ACHN (cell line): ENCODE results near the gene HIP1R.
"Not testable (repeated sequence)": the region's sequence is repeated elsewhere in the genome, so short reads cannot be mapped to it uniquely, and the experiment has no call there.

Source experiments
- DNase-seq: peaks from one replicate; pipeline ENCODE4 v3.0.0-alpha.2; 2015
- in situ Hi-C: cut with HindIII; loops from 2 replicates; pipeline ENCODE4 v1.10.0; 2017; ENCODE audit warnings: low sequenced_read_pairs, low pct_ligation_motif_present, low pct_unique_long_range_greater_than_20kb

The HIP1R gene, protein sequence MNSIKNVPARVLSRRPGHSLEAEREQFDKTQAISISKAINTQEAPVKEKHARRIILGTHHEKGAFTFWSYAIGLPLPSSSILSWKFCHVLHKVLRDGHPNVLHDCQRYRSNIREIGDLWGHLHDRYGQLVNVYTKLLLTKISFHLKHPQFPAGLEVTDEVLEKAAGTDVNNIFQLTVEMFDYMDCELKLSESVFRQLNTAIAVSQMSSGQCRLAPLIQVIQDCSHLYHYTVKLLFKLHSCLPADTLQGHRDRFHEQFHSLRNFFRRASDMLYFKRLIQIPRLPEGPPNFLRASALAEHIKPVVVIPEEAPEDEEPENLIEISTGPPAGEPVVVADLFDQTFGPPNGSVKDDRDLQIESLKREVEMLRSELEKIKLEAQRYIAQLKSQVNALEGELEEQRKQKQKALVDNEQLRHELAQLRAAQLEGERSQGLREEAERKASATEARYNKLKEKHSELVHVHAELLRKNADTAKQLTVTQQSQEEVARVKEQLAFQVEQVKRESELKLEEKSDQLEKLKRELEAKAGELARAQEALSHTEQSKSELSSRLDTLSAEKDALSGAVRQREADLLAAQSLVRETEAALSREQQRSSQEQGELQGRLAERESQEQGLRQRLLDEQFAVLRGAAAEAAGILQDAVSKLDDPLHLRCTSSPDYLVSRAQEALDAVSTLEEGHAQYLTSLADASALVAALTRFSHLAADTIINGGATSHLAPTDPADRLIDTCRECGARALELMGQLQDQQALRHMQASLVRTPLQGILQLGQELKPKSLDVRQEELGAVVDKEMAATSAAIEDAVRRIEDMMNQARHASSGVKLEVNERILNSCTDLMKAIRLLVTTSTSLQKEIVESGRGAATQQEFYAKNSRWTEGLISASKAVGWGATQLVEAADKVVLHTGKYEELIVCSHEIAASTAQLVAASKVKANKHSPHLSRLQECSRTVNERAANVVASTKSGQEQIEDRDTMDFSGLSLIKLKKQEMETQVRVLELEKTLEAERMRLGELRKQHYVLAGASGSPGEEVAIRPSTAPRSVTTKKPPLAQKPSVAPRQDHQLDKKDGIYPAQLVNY

DNA sequence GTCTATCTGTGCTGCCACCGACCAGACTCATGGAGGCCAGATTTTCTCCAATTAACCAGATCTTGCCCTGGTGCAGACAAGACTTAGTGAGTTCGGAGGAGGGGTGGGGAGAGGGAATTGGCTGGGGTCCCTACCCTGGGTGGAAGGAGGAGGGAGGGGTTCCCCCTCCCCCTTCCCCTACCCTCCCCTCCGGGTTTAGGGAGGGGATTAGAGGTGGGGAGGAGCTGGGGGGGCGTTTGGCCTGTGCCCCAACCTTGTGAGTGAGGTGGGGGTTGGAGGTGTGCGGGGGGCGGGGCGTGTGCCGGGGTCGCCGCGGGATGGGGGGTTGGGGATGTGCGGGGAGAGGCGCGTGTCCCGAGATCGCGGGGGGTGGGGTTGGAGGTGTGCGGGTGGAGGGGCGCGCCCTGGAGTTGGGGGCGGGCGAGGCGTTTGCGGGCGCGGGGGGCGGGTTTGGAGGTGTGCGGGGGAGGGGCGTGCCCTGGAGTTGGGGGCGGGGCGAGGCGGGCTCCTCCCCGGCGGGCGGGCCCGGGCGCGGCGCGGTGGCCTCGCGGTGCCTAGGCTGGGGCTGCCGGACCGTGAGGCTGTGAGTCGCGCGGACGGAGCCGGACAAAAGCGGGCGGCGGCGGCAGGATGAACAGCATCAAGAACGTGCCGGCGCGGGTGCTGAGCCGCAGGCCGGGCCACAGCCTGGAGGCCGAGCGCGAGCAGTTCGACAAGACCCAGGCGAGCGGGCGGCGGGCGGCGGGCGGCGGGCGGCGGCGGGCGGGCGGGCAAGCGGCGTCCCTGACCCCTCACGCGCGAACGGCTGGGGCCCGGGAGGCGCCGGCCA, at the start of gene HIP1R:
Gene HIP1R, plus strand, starts transcription at position 537 of the 829 bp plus-strand sequence. Its CDS starts 94 bp downstream, at position 631.
- in situ Hi-C loops, result loop anchor here (10.0 kb wide), 1 partner anchor 50 kb away; no protein-coding TSS in a partner anchor
- DNase-seq, result peak; percentile 55

DNA sequence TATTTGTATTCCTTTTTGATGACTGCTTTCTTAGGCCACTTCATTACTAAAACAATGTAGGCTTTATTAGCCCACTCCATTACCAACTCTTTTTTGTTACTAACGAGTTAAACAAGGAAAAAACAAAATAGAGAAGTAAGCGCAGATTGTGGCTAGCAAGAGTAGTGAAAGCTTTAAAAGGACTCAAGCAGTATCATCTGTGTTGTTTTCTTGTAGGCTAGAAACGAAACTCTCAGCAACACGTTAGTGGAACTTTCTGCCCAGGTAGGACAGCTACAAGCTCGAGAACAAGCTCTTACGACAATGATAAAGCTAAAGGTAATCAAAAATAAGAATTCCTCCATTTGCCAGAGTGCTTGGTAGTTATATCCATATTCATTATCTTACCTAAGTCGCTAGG, 49.8 kb upstream of the HIP1R start:
- in situ Hi-C loops, result loop anchor here (10.0 kb wide), 1 partner anchor 49 kb away; the partner anchor contains the start of gene HIP1R

DNA sequence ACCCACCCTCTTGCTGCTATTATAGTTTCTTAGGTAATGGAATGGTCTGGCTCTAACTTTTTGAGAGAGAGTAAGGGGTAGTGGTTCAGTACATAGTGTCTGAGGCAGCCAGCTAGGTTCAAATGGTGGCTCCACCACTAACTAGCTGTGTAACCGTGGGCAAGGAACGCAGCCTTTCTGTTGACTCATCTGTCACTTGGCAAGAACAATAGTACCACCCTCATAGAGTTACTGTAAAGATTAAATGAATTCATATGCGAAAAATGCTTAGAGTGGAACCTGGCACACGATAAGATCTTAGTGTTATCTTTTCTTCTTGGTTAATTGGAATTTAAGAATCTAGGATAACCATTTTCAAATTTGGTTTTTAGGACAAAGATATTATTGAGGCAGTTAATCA, 46.9 kb upstream of the HIP1R start:
- in situ Hi-C loops, result loop anchor here (10.0 kb wide), 1 partner anchor 46 kb away; the partner anchor contains the start of gene HIP1R
- no peak for DNase-seq

More for the DNA sequence above, 49.8 kb upstream of the HIP1R start:
- DNase-seq, result no peak

DNA sequence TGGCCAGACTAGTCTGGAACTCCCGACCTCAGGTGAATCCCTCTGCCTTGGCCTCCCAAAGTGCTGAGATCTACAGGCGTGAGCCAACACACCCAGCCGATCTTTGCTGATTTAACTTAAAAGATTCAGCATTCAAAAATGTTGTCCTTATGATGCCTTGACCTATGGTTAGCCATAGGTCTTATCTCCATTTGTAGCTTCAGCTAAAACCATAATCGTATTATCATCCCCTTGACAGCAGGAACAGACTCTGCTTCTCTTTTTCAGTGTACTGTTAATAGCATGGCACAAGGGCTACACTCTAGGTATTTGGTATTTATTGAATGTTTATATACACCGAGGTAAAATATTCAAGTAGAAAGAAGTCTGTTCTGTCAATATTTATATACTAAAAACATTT, 45.6 kb upstream of the HIP1R start:
- in situ Hi-C loops, result loop anchor here (10.0 kb wide), 1 partner anchor 45 kb away; the partner anchor contains the start of gene HIP1R
- DNase-seq, result no peak

DNA sequence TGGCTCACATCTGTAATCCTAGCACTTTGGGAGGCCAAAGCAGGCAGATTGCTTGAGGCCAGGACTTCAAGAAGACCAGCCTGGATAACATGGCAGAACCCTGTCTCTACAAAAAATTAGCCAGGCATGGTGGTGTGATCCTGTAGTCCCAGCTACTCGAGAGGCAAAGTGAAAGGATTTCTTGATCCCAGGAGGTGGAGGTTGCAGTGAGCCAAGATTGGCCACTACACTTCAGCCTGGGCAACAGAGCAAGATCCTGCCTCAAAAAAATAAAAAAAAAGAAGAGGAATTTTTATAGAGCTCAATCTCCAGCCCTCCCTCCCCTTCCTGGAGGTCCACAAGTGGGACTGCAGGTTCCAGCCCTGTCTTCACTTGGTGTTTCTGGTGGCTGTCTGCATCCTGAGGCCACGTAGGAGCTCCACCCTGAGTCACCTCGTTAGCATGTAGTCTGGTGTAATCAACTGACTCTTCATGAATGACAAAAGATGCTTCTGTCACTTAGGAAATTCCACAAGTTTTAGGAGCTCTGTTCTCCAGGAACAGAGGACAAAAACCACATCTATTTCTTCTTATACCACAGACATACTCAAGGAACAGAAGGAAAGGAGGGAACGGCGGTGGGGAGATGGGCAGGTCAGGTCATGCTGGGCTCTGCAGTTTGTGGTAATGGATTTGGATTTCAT, 44.7 kb upstream of the HIP1R start:
- in situ Hi-C loops, result no loop called here
- DNase-seq, result no peak

DNA sequence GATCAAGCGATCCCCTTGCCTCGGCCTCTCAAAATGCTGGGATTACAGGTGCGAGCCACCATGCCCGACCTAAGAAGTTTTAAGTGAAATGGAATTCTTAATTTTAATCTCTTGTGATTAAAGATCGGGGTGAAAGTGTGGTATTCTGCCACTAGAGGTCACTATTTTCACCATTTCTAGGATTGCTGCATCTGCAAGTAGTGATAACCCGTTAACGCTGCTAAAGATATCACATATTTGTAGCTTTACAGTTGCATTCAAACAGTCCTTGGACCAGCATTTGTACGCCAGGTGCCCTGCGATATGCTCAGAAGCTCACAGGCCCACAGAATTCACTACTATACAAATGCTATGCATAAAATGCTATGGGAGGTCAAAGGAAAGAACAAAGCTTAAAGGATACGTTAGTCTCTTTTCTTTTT, 41.6 kb upstream of the HIP1R start:
- DNase-seq, result peak; percentile 75
- in situ Hi-C loops, result no loop called here

DNA sequence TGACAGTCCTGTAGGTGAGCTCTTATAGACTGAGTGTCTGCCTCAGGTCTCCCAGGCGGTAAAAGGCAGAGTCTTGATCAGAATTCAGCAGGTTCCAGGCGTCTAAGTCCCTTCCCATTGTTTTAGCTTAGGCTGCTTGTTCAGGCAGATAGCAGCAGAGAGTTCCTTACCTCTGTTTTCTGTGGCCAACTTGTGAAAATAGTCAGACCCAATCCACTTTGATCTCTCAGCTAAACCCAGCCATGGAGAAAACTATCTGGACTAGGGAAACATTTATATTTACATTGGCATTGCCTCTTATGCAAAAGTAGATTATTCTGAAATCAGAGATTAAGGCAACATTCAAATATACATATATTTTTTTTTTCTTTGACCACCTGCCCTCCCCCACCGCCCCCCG, 39.5 kb upstream of the HIP1R start:
- in situ Hi-C loops, result no loop called here
- no peak for DNase-seq

DNA sequence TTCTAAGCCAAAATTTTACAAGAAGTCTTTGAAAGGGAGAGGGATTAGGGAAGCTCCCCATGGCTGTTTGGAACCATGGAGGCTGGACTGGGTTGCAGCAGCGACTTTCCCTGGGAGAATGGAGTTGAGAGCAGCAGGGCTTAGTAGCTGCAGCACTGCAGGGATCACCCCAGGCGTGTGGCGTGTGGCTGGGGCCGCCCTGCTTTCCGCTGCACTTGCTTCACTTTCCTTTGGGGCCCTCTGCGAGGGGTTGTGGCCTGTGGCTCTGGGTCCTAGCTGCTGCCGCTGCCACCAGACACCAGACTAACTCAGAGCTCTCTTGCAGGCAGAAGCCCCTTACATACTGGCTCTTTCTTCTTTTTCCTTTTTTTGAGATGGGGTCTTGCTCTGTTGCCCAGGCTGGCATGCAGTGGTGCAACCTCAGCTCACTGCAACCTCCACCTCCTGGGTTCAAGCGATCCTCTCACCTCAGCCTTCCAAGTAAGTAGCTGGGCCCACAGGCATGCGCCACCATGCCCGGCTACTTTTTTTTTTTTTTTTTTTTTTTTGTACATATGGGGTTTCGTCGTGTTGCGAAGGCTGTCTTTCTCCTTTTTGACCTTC, 35.5 kb upstream of the HIP1R start:
- in situ Hi-C loops, result no loop called here
- DNase-seq, result no peak

DNA sequence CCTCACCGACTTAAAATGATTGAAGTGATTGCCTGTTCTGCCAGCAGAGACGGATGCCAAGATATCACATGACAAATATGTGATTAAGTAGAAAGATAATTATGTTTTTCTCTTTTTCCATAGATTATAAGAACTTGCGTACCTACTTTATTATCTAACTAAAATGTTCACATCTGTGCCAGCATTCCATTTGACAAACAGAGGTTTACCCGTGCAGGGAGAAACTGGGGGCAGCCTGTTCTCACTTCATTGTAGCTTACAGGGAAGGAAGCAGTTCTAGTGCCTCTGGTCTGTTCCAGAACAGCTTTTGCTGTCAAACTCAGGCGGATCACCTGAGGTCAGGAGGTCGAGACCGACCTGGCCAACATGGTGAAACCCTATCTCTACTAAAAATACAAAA, 31.3 kb upstream of the HIP1R start:
- DNase-seq, result no peak
- in situ Hi-C loops, result no loop called here

DNA sequence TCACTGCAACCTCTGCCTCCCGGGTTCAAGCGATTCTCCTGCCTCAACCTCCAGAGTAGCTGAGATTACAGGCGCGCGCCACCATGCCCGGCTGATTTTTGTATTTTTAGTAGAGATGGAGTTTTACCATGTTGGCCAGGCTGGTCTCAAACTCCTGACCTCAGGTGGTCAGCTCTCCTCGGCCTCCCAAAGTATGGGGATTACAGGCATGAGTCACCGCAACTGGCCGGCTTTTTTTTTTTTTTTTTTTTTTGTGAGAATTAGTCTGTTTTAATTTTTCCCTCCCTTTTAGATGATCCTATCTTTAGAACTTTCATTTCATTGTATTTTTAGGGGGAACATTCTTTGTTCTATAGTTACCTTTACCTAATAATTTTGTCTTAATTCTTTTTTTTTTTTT, 30.3 kb upstream of the HIP1R start:
- in situ Hi-C loops, result not testable (repeated sequence)

DNA sequence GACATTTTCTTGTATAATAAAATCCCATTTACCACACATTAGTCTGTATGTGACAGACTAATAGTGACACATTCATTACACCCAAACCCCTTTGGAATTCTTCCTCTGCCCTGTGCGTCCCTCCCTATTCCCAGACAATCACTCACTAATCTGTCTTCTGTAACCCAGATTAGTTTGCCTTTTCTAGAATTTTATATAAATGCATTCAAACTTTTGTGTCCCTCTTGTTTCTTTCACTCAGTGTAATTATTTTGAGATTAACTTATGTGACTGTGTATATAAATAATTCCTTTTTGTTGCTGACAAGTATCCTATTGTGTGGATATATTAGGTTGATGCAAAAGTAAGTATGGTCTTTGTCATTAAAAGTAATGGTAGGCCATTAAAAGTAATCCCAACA, 27.6 kb upstream of the HIP1R start:
- no peak for DNase-seq
- in situ Hi-C loops, result no loop called here

More for the DNA sequence above, 30.3 kb upstream of the HIP1R start:
- DNase-seq, result not testable (repeated sequence)

DNA sequence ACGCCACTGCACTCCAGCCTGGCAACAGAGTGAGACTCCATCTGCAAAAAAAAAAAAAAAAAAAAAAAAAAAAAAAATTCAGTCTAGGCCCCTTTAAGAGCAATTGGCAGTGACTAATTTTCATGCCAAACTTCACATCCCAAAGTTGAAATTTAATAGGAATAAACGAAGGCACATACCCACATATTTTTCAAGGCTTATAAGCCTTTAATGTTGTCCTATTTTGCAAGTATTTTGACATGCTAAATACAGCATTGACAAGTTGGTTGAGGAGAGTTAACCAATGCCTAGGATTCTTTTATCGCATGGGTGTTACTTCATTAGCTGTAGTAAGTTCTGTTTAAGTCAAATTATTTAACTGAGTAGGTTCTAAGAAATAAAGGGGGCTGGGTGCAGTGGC, 23.5 kb upstream of the HIP1R start:
- in situ Hi-C loops, result no loop called here
- no peak for DNase-seq

DNA sequence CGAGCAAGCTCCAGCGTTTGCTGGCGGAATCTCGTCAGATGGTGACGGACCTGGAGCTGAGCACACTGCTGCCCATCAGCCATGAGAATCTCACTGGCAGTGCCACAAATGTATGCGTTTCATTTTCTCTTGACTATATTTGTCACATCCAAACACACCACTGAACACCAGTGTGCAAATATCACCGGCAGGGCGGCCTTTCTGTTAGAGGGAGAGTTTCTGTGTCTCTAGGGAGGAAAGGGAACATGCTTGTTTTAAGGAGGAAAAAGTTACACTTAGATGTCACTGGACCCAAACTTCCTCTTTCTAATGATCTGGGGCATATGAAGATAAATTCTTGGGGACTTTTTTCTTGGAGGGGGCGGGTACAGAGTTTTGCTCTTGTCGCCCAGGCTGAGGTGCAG, 21.9 kb upstream of the HIP1R start:
- in situ Hi-C loops, result no loop called here
- DNase-seq, result no peak

DNA sequence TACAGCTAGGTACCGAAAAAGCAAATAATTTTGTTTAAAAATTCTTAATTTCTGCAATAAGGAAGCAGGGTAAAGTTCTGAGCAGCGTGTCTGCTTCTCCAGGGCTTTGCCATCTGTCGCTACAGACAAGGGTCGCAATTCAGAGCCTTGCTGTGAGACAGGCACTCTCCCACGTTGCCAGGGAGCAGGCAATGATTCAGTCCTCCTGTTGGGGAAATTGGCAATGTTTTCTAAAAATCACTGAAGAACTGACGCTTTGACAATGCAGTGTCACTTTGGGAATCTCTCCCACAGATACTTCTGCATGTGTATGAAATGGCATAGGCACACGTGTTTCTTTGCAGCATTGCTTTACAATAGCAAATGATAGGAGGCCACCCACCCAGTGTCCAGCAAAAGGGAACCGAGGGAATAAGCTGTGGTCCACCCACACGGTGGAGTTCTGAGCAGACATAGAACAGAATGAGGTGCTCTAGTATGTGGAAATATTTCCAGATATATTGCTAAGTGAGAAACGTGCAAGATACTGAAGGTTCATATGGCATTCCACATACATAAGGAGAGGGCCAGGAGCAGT, 16.0 kb upstream of the HIP1R start:
- in situ Hi-C loops, result no loop called here
- no peak for DNase-seq

DNA sequence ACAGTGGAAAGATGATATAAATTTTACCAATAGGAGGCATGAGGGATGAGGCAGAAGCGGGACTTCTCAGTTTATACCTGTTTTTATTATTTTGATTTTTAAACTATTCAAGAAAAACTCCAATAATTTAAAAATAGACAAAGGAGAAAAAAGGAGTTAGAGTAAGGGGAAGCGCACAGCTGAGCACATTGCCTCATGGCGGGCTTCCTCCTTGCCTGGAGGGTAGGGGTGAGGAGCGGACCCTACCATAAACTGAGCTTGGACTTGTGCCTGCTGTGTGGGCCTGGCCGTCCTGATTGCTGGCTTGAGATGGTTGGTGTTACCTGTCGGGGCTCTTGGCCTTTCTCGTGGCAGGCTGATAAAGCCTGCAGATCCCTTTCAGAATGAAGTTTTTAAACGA, 15.1 kb upstream of the HIP1R start:
- in situ Hi-C loops, result no loop called here

DNA sequence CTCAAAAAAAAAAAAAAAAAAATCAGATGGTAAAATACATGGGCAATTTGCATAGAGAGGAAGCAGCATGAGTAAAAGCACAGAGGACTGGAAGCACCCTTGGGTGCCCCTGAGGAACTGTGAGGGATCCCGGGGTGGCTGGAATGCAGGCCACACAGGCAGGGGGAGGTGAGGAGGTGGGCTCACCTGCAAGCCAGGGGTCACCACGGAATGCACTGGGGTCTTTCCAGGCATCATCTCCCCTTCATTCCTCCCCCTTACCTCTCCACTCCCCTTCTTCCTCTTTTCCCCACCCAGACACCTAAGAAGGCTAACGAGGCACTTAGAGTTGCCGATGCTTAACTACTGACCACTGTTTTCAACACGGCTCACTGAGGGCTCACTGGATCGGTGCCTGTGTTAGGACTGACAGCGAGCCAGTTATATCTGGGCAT, 14.4 kb upstream of the HIP1R start:
- DNase-seq, result no peak
- in situ Hi-C loops, result no loop called here

More for the DNA sequence above, 15.1 kb upstream of the HIP1R start:
- no peak for DNase-seq

DNA sequence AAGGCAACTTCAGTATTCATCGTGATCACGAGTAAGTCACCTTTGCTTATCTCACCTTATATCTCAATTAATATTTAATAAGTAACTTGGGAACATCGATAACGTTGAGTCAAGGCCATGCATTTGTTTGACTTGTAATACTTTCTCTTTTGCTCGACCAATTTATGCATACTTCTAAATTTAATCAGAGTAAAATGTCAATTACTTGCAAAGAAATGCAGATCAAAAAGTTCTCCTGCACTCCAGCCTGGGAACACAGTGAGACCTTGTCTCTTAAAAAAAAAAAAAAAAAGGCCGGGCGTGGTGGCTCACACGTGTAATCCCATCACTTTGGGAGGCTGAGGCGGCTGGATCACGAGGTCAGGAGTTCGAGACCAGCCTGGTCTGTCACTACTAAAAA, 11.8 kb upstream of the HIP1R start:
- no peak for DNase-seq
- in situ Hi-C loops, result no loop called here
